RWPE1 (cell line): ENCODE data around the gene METTL6.
"Not testable (repeated sequence)": the region's sequence is repeated elsewhere in the genome, so short reads cannot be mapped to it uniquely, and the experiment has no call there.

Source experiments
- CTCF ChIA-PET: fragments of 350-600 bp; sonication (Branson Sonifier 250); formaldehyde crosslinking; extraction: SDS; loops from one replicate; lab custom pipeline; 2021; lab: Yijun Ruan, JAX
- POLR2A ChIA-PET: fragments of 400-600 bp; formaldehyde crosslinking; extraction: SDS; loops from one replicate; lab custom pipeline; 2020; ENCODE audit warnings: antibody characterized with exemption; ENCODE audit not compliant: low non-redundant PET; lab: Yijun Ruan, JAX
- DNase-seq: peaks from one replicate; pipeline ENCODE4 v3.0.0; 2012; ENCODE audit warnings: low spot score
- H3K27ac ChIP-seq: fragments of 450-650 bp; 2 replicates; pipeline ENCODE4 v1.5.1; 2017
- CTCF ChIP-seq: fragments of 450-650 bp; conservative IDR thresholded peaks from 2 replicates; pipeline ENCODE4 v1.5.1; 2017; ENCODE audit warnings: low read depth, mild to moderate bottlenecking

METTL6 gene

GRCh38 chr3:15387171-15387581, 40.2 kb downstream of the METTL6 start:
- no peak overlapping the region for H3K27ac ChIP-seq
- CTCF ChIA-PET = no interaction called here
- POLR2A ChIA-PET = no interaction called here

GRCh38 chr3:15386654-15386955, 40.7 kb downstream of the METTL6 start:
- CTCF ChIA-PET, H3K27ac ChIP-seq, DNase-seq, POLR2A ChIA-PET: not testable (repeated sequence)

More at GRCh38 chr3:15387171-15387581, 40.2 kb downstream of the METTL6 start:
- DNase-seq = no peak
- no peak for TF ChIP-seq CTCF

GRCh38 chr3:15385901-15386653, 41.3 kb downstream of the METTL6 start:
- no peak for TF ChIP-seq CTCF
- H3K27ac ChIP-seq = no peak overlapping the region
- DNase-seq = no peak
- ChIA-PET POLR2A (no interaction called here), CTCF (no interaction called here)

GRCh38 chr3:15385238-15385695, 42.1 kb downstream of the METTL6 start:
- DNase-seq, CTCF ChIA-PET, POLR2A ChIA-PET, H3K27ac ChIP-seq: not testable (repeated sequence)

GRCh38 chr3:15384510-15385237, 42.7 kb downstream of the METTL6 start:
- H3K27ac ChIP-seq = no peak overlapping the region
- CTCF ChIA-PET = no interaction called here
- DNase-seq = no peak
- TF ChIP-seq CTCF = no peak
- POLR2A ChIA-PET = no interaction called here

- CTCF ChIA-PET = no interaction called here
- H3K27ac ChIP-seq = no peak overlapping the region
- DNase-seq = no peak
- POLR2A ChIA-PET = no interaction called here
- no peak for TF ChIP-seq CTCF
These were observed 44.9 kb downstream of the METTL6 start for GRCh38 chr3:15382405-15382923.

- CTCF ChIA-PET = interaction anchor here (0.7 kb wide), 1 partner anchor 123 kb away, joined by 6 read pairs; no protein-coding TSS in a partner anchor
- TF ChIP-seq CTCF = no peak
- DNase-seq = no peak
- H3K27ac ChIP-seq = no peak overlapping the region
- POLR2A ChIA-PET = no interaction called here
These were observed 46.1 kb downstream of the METTL6 start for GRCh38 chr3:15380980-15381890.
